GM18858 (cell line): ENCODE results near the gene GNAZ.

Source experiments
- ATAC-seq: cut with Tn5 transposase; IDR thresholded peaks from one replicate; pipeline ENCODE4 v1.9.1; 2021; ENCODE audit not compliant: unreplicated experiment

GNAZ gene

DNA sequence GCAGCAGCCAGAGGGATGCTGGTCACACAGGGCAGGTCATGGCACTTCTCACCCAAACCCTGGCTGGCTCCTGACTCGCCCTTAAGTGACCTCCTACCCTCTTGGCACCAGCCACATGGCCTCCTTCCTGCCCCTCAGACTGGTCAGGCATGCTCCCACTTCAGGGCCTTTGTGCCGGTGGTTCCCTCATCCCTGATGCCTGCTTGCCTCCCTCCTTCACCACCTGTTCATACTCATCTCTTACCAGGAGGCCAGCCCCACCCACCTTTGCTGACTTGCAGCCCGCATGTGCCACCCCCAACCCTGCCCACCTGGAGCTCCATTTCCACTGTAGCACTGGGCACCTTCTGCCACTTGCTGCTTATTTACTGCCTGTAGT is 20.1 kb downstream of the GNAZ start:
- ATAC-seq, result no peak

DNA sequence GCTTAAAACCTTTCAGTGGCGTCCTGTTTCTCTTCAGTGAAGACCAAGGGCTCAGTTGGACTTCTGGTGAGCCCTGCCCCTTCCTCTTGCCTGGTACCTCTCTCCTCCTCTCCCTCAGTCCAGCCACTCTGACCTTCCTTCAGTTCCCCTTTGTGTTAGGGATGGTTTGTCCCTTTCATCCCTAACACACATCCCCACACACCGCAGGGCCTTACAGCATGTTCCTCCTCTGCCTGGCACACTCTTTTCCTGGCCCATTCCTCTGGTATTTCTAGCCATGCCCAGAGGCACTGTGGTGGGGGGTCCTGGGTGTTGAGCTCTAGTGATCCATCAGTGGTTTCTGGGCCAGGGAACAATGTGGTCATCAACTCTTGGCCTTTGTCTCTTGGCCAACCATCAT is 21.4 kb downstream of the GNAZ start:
- no peak for ATAC-seq

DNA sequence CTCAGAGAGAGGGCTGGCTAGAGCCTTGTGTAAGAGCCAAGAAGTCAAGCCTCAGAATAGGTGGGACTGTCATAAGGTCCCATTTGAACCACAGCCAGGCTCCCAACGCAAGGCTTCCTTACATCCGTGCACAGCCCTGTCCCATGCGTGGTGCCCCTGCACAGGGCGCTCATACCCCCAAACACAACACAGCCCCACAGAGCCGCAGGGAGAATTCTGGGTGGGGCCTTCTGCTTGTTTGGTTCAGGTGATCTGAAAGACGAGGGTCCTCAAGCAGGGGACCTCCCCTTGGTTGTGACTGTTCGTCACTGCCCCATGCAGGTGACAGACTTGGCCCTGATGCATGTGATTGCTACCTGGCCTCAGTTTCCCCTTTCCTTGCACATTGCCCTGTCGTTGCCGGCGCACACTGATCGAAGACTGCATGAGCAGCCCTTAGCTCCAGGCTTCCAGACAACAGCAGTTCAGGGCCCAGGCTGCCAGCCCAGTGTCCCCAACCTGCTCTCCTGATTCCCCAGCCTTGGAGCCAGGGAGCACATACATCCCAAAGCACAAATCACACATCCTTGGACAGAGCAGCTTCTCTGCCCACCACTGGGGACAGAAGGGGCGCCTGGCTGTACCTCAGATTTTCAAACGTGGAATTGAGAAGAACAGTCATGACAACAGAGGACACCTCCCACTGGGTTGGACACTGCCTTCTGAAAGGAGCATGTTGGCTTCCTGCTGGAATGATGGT is 22.1 kb downstream of the GNAZ start:
- no peak for ATAC-seq

DNA sequence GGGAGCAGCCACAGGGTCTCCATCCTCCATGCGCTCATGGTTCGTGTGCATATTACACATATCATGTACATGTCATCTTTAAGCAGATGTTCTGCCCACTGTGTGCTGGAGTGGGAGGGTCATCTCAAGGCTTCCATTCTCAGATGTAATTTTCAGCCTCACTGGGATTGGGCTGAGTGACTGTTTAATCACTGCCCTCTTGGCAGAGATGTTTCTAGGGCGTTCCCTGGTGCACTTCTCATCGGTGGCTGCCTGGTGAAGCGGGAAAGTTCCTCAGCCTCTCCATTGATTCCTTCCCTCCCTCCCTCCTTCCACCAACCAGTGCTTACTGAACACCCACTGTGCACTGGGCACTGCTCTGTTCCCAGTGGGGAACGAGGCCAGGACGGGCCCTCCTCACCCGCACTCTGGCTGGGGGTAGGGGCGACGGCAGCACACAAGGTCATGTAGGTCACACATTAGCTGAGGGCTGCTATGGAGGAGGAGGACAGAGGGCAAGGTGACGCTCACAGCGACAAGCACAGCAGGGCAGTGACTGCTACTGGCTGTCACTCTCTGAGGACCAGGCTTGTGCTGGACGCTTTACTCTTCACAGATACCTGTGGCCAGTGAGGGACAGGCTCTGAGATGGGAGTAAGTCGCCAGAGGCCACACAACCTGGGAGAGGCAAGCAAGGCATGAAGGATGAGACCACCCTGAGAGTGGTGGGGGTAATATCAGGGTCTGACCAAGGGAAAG is 22.9 kb downstream of the GNAZ start:
- ATAC-seq, result no peak

DNA sequence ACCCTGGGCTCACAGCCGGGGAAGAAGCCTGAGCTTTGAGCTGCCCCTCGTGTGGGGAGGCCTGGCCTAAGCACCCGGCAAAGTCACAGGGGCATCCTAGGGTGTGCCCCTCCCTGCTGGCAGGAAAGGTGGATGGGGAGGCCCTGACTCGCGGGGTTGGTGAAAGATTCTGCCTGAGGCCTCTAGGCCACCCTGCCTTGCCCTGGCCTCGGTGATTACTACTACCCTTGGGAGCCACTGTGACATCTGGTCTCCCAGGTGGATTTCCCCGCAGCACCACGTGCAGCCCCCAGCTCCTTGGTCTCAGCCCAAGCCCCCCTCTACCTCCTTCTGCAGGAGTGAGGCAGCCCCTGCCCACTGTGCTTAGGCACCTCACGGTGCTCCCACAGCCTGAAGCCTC is 23.9 kb downstream of the GNAZ start:
- ATAC-seq, result no peak

DNA sequence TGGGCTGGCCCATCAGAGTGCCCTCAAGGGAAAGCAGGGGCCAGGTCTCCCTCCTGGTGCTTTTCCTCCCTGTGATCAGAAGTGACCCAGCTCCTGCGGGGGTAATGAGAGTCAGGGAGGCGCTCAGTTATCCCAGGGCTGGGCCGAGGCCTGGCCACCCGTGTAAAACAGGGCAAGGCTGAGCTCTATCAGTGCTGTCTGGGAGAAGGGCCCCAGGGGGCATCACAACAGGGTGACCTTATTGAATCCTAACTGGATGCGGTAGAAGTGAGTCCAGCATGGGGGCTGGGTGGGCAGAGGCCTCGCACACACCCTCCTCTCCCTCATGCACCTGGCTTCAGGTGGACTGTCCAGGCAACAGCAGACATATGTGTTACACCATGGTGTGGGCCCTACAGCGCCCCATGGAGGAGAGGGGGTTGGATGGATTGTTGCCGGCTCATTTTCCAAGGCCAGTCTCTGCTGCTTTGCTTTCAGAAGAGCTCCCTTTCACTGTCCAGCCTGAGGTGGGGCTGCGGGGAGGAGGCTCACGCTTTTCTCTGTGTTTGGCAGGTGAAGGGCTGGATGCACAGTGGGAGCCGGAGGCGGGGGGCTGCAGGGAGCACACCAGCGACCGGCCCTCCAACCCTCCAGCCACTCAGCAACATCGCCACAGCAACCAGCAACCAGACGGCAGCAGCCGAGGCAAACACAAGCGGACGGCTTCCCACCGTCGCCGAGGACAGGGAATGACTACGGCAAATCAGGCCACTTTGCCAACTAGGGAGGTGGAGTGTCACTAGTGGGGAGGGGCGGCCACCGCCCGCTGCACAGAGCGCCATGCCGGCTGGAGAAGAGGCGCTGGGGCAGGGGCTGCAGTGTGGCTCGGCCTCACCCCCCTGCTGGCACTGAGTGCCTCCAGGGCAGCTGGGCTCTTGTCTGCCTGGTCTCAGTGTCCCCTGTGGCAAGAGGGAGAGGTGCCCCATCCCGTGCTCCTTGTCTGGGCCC is 24.7 kb downstream of the GNAZ start:
- no peak for ATAC-seq

DNA sequence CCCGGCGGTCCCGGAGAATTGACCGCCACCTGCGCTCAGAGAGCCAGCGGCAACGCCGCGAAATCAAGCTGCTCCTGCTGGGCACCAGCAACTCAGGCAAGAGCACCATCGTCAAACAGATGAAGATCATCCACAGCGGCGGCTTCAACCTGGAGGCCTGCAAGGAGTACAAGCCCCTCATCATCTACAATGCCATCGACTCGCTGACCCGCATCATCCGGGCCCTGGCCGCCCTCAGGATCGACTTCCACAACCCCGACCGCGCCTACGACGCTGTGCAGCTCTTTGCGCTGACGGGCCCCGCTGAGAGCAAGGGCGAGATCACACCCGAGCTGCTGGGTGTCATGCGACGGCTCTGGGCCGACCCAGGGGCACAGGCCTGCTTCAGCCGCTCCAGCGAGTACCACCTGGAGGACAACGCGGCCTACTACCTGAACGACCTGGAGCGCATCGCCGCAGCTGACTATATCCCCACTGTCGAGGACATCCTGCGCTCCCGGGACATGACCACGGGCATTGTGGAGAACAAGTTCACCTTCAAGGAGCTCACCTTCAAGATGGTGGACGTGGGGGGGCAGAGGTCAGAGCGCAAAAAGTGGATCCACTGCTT is 25.5 kb downstream of the GNAZ start:
- no peak for ATAC-seq

DNA sequence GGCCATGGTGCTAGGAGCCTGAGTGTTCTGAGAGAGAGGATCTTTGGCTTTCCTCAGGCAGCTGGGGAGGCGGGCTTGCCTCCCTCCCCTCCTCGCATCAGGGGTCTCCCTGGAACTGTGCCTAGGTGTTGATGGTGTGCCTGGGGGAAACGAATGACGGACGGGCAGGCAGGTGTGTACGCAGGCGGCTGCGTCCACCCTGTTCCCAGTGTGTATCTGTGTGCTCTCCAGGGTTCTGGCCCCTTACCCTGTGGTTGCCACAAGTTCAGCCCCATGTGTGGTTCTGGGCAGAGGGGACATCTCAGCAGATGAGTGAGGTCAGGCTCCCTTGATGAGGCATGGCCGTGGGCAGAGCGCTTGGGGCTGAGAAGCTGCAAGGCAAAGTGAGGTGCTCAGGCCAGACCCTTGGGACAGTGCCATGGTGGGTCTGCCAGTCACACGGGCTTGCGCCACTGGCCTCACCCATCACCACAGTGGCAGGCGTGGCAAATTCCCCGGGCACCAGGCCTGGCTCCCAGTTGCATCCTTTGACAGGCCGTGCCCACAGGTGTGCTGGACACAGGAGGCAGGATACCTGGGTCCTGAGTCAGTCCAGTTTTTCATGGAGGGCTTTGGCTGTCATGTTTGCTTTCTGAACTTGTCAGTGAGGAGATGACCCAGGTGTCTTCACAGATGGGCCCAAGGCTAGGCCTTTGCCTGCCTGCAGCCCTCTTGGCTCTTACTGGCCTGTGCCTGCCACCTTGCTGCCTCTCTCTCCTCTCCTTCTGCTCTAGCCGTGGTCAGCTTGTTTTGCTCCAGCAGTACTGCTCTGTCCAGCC is 27.3 kb downstream of the GNAZ start:
- no peak for ATAC-seq

DNA sequence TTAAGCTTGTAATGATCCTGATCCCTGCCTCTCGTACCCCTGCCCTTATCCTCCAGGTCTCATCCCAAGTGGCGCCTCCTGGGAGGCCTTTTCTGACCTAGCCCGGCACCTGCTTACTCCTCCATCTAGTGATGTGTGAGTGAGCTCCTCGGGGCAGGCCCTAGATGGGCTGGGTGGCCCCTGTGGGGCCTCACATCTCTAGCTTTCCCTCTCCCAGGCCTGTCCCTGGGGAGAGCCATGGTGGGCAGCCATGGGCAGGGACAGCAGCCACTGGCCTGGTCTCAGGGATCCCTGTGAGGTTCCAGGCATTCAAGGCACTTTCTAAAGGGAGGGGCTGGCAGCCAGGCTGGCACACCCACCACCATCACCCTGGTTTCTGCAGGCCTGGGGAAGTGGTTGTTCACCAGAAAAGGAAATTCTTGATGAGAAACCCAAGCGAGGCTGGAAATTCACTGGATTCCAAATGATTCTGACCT is 27.9 kb downstream of the GNAZ start:
- ATAC-seq, result no peak

DNA sequence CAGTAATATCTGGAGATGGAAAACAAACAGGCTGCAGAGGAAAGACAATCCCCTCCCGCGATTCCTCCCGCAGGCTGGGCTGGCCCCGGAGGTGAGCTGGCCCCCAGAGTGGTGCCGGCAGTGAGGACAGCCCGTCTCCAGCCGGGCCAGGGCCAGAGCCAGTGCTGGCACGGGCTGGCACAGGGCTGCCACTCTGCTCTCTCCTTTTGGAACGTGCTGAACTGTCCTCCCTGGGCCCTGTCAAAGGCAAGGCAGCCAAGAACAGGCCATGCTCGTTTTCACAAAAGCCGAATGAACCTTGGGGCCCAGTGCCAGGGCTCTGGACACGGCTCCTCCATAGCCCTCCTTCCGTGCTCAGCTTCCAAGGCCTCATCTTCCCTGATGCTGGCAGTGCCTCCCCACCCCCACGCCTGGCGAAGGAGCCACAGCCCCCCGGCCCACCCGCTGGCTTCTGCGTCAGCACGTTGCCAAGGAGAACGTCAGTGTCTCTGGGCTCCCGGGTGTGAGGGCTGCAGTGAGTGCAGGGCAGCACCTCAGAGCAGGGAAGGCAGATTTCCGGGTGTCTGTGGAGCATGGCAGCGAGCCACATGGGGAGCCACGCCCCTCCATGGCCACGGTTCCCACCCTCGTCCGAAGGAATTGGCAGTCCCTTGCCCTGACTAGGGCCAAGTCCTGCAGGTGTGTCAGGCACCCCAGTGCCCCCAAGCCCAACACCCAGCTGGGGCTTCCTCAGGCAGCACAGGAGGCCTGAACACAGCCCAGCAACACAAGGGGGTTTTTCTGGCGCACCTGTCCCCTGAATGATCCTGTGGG is 28.6 kb downstream of the GNAZ start:
- no peak for ATAC-seq

DNA sequence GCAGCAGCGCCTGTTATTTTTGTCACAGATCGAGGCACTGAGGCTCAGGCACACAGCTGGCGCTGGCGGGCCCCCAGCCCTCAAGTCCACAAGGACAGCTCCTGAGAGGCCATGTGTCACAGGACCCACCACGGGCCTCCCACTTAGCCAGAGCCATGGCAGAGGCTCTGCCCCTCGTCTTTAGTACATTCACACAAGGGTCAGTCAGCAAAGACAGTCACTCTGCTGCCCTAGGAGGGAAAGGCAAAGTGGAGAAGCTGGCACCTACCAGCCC is 29.1 kb downstream of the GNAZ start:
- ATAC-seq, result no peak

DNA sequence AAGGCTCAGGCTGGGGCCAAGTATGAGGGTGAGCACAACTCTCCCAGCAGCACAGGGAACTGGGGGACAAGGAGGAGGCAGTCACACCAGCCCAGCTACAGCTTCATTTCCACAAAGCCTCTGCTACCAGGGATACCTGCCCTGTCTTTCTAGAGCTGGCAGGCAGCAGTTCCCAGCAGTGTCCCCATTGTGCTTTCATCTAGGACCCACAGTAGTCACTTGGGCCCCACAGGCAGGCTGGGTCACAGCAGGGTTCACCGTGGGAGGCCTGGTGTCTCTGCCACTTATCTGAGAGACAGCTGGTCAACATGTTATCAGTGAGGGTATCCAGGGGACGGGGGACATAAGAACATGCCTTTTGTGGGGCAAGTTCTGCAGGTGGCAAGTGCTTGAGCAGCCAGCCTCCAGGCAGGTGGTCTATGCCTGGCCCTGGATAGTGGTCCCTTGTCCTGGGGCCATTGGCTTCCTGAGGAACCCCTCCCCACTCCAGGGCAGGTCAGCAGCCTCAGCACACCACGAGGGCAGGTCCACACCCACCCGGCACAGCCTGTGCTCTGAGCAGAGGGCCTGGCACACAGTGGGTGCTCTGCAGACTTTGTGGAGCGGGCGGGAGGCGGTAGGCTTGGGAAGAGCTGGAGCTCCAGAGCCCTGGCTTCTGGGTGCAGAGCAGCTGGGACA is 29.9 kb downstream of the GNAZ start:
- ATAC-seq, result no peak

DNA sequence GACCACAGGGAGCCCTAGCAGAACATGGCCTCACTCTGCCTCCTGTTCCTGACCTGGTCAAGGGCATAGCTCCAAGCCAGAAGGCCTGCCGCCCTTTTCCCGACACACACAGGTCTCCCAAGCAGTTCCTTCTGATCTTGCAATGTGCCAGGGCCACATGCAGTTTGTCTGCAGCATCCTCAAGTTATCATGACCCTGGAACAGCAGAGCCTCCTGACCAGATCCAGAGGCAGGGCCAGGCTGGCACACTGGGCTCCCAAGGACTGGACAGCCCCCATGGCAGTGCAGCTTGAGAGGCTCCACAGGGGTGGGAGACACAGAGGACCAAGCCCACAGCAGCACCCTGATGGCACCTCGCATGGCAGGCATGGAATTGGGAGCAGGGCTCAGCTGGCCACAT is 31.2 kb downstream of the GNAZ start:
- no peak for ATAC-seq

DNA sequence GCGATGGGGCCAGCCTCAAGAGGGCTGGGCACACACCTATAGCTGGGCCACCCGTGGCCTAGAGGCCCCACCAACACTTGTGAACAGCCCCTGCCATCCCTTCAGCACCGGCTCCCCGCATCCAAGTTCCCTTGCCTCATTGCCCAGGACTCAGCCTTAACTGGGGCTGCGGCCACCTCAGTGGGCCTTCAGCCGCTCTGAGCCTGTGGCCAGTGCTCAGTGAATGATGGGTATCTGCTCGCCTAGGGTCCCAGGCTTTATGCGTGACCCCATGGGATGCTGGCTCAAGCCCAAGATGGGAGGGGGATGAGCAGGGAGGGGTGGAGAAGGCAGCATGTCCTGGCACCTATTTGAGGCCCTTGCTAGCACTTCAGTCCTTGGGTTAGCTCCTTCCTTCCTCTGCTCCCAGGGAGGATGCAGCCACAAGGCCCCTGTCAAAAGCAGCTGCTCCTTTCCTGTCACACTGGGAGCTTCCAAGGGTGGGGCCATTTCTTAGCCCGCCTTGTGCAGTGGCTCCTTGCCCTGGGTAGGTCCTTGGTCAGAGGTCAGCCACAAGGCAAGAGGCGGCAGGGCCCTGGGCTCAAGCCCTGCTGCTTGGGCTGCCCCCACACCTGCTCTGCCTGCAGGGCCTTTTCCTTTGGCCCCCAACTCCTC is 31.8 kb downstream of the GNAZ start:
- ATAC-seq, result no peak

DNA sequence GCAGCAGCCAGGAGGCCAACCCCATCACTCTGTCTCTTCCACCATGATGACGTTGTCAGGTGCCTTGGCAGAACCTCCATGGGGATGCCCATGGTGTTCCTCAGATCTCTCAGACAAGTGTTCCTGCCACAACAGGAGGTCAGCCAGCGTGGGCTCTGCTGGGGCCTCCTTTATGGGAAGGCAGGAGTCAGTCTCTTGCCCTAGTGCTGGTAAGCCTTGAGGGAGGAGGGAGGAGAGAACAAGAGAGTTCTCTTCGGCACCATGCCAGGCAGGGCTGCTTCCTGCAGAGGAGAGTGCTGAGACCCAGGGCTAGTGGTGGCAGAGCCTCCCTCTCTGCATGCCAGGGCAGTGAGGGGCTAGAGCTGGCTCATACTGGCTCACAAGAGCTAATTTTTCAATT is 32.5 kb downstream of the GNAZ start:
- ATAC-seq, result no peak

DNA sequence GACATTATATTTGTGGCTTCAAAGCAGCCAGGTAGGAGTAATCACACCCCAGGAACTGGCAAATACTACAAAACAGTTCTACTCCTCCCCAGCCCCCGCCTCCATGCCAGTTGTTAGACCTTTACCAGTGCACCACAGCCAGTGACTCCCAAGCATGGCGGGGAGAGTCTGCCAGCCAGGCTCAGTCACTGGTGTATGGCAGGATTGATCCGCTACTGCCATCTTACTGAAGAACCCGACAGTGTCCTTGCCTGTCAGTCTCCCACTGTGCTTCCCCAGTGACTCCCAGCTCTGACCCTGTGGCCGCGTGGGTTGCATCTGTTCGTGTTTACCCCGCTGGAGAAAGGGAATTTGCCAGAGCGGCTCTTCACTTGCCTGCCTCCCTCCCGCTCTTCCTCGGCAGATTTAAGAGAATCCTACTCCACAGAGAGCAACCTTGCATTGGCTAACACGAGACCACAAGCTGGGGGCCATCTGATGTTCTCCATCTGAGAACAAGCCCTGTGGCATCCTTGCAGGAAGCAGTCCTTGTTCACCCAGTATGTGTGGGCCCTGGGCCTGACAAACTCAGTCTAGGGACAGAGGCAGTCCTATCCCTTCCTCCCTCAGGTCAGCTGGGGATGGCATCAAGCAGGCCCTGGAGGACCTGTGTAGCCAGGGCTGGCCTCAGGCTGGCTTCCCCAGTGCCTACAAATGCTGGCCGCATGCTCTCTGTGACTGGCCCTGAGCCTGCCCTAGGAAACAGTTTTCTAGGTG is 33.1 kb downstream of the GNAZ start:
- ATAC-seq, result no peak

DNA sequence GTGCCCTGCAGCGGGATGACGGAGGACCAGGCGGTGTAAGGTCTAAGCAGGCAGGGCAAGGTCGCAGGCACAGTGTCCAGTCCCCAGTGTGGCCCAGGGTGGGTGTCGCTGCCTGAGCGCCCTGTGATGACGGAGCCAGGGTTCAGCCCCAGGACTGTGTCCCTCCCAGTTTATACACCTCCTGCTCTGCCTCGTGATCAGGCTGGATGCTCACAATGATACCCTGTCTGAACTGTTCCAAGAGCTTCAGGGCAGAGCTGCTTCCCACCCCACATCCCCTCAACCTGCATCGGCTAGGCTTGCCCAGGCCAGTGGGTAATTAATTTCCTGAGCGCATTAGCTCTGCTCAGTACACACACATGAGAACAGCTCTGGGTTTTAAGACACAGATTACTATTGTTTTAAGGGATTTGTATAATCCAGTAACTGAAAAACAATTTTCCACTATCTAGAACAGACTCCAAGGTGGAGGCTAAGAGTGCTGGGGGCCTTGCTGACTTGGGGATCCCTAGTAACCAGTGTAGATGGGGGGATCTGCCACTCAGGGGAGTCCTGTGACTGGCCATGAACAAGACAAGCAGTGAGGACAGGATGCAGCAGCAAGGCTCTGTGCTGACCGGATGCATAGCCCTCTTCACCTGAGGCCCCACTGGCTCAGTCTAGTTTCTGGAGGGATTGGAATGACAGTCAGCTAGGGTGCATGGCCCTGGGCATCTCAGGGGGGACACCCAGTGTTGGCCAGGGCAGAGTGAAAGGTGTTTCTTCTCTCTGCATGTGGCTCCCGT is 34.1 kb downstream of the GNAZ start:
- no peak for ATAC-seq
